Mesodermal cell (in vitro differentiated cells): ENCODE data around the gene SLFN12.
"Not testable (repeated sequence)": the region's sequence is repeated elsewhere in the genome, so short reads cannot be mapped to it uniquely, and the experiment has no call there.

Experiments used
- H3K27ac ChIP-seq: 2 replicates; pipeline ENCODE4 v1.7.0; 2013; ENCODE audit warnings: mild to moderate bottlenecking, low read depth, low read length, moderate library complexity; ENCODE audit not compliant: severe bottlenecking
- H3K36me3 ChIP-seq: 2 replicates; pipeline ENCODE4 v1.7.1; 2013; ENCODE audit warnings: mild to moderate bottlenecking, low read length, moderate library complexity; ENCODE audit not compliant: control insufficient read depth, insufficient read depth
- H3K4me1 ChIP-seq: one replicate; pipeline ENCODE4 v1.7.1; 2013; ENCODE audit warnings: mild to moderate bottlenecking, low read length; ENCODE audit not compliant: insufficient read depth, control insufficient read depth, poor library complexity, severe bottlenecking
- H3K4me3 ChIP-seq: 2 replicates; pipeline ENCODE4 v1.7.0; 2013; ENCODE audit warnings: low read length, control low read depth, mild to moderate bottlenecking; ENCODE audit not compliant: insufficient read depth, poor library complexity, severe bottlenecking; ENCODE audit errors: extremely low read depth
- H3K9me3 ChIP-seq: 2 replicates; pipeline ENCODE4 v1.7.1; 2013; ENCODE audit warnings: mild to moderate bottlenecking, low read length, moderate library complexity; ENCODE audit not compliant: control insufficient read depth
- WGBS, 2 experiments: methylation state at CpG; one replicate each; pipeline ENCODE4 v1.1.5; 2013; ENCODE audit warnings: missing lambda C conversion rate in 2 of 2; ENCODE audit not compliant: insufficient coverage in 2 of 2; 5-methylcytosine and 5-hydroxymethylcytosine counted together

SLFN12 gene

DNA sequence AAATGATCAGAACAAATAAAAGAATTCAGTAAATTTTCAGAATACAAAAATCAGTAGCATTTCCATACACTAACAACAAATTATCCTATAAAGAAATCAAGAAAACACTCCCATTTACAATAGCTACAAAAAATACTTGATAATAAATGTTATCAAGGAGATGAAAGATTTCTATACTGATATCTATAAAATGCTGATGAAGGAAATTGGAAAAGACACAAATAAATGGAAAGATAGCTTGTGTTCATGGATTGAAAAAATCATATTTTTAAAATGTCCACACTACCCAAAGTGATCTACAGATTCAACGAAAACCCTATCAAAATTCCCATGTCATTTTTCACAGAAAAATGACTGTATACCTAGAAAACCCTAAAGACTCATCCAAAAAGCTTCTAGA is 18.1 kb downstream of the SLFN12 start:
- WGBS, 2 experiments, result no CpG with 5 or more reads among the region's 1 CpG
- Histone ChIP-seq H3K27ac (no peak overlapping the region), H3K9me3 (no peaks in the 10 kb centered on the region), H3K4me1 (no peaks in the 10 kb centered on the region), H3K4me3 (no peak overlapping the region), H3K36me3 (no peaks in the 10 kb centered on the region)

GRCh38 chr17:35407531-35407930 is 24.8 kb downstream of the SLFN12 start:
- Histone ChIP-seq H3K4me1 (no peaks in the 10 kb centered on the region), H3K36me3 (no peaks in the 10 kb centered on the region), H3K27ac (no peak overlapping the region), H3K4me3 (no peak overlapping the region), H3K9me3 (no peaks in the 10 kb centered on the region)
- WGBS, 2 experiments, result 92 to 96% methylated on average over 15 to 18 of the region's 26 CpGs

GRCh38 chr17:35406568-35406967 is 25.7 kb downstream of the SLFN12 start:
- Histone ChIP-seq H3K4me3 (no peak overlapping the region), H3K27ac (no peak overlapping the region), H3K4me1 (no peaks in the 10 kb centered on the region), H3K36me3 (no peaks in the 10 kb centered on the region), H3K9me3 (no peaks in the 10 kb centered on the region)
- WGBS, 2 experiments, result no CpG with 5 or more reads among the region's 1 CpG

- Histone ChIP-seq H3K36me3 (no peaks in the 10 kb centered on the region), H3K27ac (no peak overlapping the region), H3K9me3 (no peaks in the 10 kb centered on the region), H3K4me1 (no peaks in the 10 kb centered on the region), H3K4me3 (no peak overlapping the region)
- no CpG with 5 or more reads among the region's 1 CpG for WGBS, 2 experiments
Observed at GRCh38 chr17:35404360-35404759, 27.9 kb downstream of the SLFN12 start.

DNA sequence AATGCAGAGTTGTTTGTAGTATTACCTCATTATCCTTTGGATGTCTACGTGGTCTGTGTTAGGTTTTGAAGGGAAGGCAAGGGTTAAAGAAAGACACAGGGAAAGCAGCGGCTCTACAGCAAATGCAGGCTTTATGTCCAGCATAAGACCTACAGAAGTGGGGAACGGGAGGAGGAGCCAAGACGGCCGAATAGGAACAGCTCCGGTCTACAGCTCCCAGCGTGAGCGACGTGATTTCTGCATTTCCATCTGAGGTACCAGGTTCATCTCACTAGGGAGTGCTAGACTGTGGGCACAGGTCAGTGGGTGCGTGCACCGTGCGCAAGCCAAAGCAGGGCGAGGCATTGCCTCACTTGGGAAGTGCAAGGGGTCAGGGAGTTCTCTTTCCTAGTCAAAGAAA is 38.5 kb downstream of the SLFN12 start:
- 94 to 95% methylated on average over 8 to 13 of the region's 13 CpGs for WGBS, 2 experiments
- H3K9me3 ChIP-seq, H3K27ac ChIP-seq, H3K36me3 ChIP-seq, H3K4me3 ChIP-seq, H3K4me1 ChIP-seq: not testable (repeated sequence)

DNA sequence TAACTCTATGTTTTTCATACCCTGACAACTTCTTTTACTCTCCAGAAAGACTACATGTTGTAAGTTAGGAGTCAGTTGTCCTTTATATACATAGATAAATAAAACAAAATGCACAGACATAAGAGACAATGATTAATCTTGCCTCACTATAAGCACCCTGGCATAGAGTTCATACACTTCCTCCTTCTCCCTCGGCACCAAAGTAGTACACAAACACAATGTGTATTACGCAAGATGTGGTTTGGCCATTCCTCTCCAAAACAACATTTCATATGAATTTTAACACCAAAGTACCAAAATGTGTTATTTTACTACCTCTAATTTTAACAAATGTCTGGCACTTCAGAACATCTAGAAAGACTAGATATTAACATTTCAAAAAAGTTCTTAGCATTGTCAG is 41.6 kb downstream of the SLFN12 start:
- Histone ChIP-seq H3K9me3 (no peaks in the 10 kb centered on the region), H3K4me1 (no peaks in the 10 kb centered on the region), H3K27ac (no peak overlapping the region), H3K36me3 (no peaks in the 10 kb centered on the region), H3K4me3 (no peak overlapping the region)
- WGBS, 2 experiments, result 88 to 100% methylated on average over 1 of the region's 2 CpGs

DNA sequence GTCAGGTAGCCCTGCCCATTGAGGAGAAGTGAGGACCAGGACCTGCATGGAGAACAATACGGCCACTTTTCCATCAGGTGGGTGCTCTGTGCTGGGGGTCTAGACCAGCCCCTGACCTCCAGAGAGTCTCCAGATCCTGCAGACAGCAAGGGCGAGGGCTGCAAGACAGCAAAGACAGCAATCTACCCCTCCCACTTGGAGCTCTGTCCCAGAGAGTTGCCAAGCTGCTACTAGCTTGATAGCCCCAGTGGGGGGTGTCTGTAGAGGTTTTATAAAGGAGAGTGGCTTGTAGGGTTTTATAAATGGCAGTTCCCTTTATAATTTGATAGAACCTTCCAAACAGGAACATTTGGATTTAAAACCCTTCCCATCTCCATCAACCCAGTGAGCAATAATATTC is 42.1 kb downstream of the SLFN12 start:
- 89 to 100% methylated on average over 1 of the region's 2 CpGs for WGBS, 2 experiments
- Histone ChIP-seq H3K4me1 (no peaks in the 10 kb centered on the region), H3K4me3 (no peak overlapping the region)

DNA sequence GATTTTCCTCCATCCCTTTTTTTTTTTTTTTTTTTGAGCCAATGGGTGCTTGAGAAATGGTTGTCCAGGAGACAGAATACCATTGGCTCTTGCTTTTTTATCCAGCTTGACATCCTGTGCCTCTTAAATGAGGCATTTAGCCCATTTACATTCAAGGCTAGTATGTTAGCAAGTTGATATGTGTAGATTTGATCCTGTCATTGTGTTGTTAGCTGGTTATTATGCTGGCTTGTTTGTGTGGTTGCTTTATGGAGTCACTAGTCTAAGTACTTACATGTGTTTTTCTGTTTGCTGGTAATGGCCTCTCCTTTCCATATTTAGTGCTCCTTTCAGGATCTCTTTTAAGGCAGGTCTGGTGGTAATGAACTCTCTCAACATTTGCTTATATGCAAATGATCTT is 44.8 kb downstream of the SLFN12 start:
- H3K27ac ChIP-seq, result no peak overlapping the region
- H3K4me3 ChIP-seq, result no peak overlapping the region
- H3K36me3 ChIP-seq, result no peaks in the 10 kb centered on the region
- H3K4me1 ChIP-seq, result no peaks in the 10 kb centered on the region
- H3K9me3 ChIP-seq, result no peaks in the 10 kb centered on the region

More for the DNA sequence above, 42.1 kb downstream of the SLFN12 start:
- no peaks in the 10 kb centered on the region for H3K9me3 ChIP-seq
- H3K27ac ChIP-seq, result no peak overlapping the region
- H3K36me3 ChIP-seq, result no peaks in the 10 kb centered on the region

GRCh38 chr17:35377706-35378105 is 54.6 kb downstream of the SLFN12 start:
- no CpG with 5 or more reads among the region's 3 CpGs for WGBS, 2 experiments
- Histone ChIP-seq H3K36me3 (no peaks in the 10 kb centered on the region), H3K4me3 (no peak overlapping the region)

DNA sequence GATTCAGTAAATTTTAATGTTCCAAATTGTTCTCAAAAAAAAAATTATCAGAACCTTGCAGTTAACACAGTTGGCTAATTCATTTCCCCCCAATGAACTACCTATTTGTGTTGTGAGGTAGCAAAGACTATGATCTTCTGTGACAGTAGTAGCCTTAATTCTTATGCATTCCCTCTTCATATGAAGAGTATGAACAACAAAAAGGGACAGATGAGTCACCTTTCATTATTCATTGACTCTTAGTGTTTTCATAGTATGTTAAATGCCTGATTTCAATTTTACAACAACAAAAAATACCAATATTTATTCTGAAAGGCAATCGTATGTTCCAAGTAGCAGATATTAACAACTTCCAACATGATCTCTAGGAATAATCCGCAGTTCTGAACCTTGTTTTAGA is 55.2 kb downstream of the SLFN12 start:
- WGBS, 2 experiments, result 84 to 89% methylated on average over 2 of the region's 2 CpGs
- Histone ChIP-seq H3K36me3 (no peaks in the 10 kb centered on the region), H3K9me3 (no peaks in the 10 kb centered on the region), H3K4me3 (no peak overlapping the region), H3K27ac (no peak overlapping the region), H3K4me1 (no peaks in the 10 kb centered on the region)

More at GRCh38 chr17:35377706-35378105, 54.6 kb downstream of the SLFN12 start:
- H3K9me3 ChIP-seq, result no peaks in the 10 kb centered on the region
- H3K27ac ChIP-seq, result no peak overlapping the region
- H3K4me1 ChIP-seq, result no peaks in the 10 kb centered on the region

GRCh38 chr17:35376245-35376644 is 56.1 kb downstream of the SLFN12 start:
- Histone ChIP-seq H3K9me3 (no peaks in the 10 kb centered on the region), H3K4me1 (no peaks in the 10 kb centered on the region), H3K27ac (no peak overlapping the region), H3K36me3 (no peaks in the 10 kb centered on the region), H3K4me3 (no peak overlapping the region)
- WGBS, 2 experiments, result 63 to 82% methylated on average over 1 of the region's 1 CpG
